SK-N-SH (cell line): ENCODE results near the gene SLC35D2. TPM values are rescaled to one million over a fixed set of nuclear protein-coding genes. Genes with fewer than 3 reads are reported as not detected.

ENCODE experiments used
- CTCF ChIA-PET: fragments of 300-600, 350-600 bp; formaldehyde crosslinking; extraction: SDS; loops from one replicate; lab custom pipeline; 2021; lab: Yijun Ruan, JAX
- POLR2A ChIA-PET: fragments of 350-600 bp; sonication (Branson Sonifier 250); formaldehyde crosslinking; extraction: SDS; loops from one replicate; lab custom pipeline; 2020; ENCODE audit warnings: antibody characterized with exemption, inconsistent platforms; lab: Yijun Ruan, JAX
- DNase-seq: peaks from one replicate; pipeline ENCODE4 v3.0.0; 2012
- H2AFZ ChIP-seq: fragments of 200-600 bp; sonication (generic); 2 replicates; pipeline ENCODE4 v1.8.1; 2016; ENCODE audit warnings: antibody characterized with exemption, mild to moderate bottlenecking, low read depth
- H3F3A ChIP-seq: fragments of 200-600 bp; sonication (generic); replicated peaks from 2 replicates; pipeline ENCODE3; 2016; ENCODE audit warnings: antibody characterized with exemption, mild to moderate bottlenecking; ENCODE audit not compliant: insufficient read depth
- H3K27ac ChIP-seq, 2 experiments: fragments of 200-500 bp in 1 of 2; fragments of 200-600 bp in 1 of 2; sonication (Bioruptor generic) in 1 of 2; sonication (generic), shearing (Covaris generic) in 1 of 2; 2 replicates each; pipeline versions ENCODE4 v1.5.1 to v1.6.1; 2014 to 2016; ENCODE audit warnings: low read depth in 2 of 2, inconsistent platforms in 1 of 2, low read length in 1 of 2, mild to moderate bottlenecking in 1 of 2, mixed read lengths in 1 of 2
- H3K27me3 ChIP-seq: fragments of 200-600 bp; sonication (generic), shearing (Covaris generic); 2 replicates; pipeline ENCODE4 v1.6.1; 2016; ENCODE audit warnings: mixed run types; ENCODE audit not compliant: insufficient read depth
- H3K36me3 ChIP-seq, 2 experiments: fragments of 200-500 bp in 1 of 2; fragments of 200-600 bp in 1 of 2; sonication (Bioruptor generic) in 1 of 2; sonication (generic) in 1 of 2; replicated peaks in 1 of 2; 2 replicates each; pipeline versions ENCODE3 to v1.5.1; 2014 to 2016; ENCODE audit warnings: low read length in 1 of 2, mild to moderate bottlenecking in 1 of 2; ENCODE audit not compliant: insufficient read depth in 2 of 2, control insufficient read depth in 1 of 2
- H3K4me1 ChIP-seq, 2 experiments: fragments of 200-500 bp in 1 of 2; fragments of 200-600 bp in 1 of 2; sonication (Bioruptor generic) in 1 of 2; sonication (generic), shearing (Covaris generic) in 1 of 2; 2 replicates each; pipeline versions ENCODE4 v1.5.1 to v1.6.1; 2014 to 2016; ENCODE audit warnings: low read depth in 1 of 2, low read length in 1 of 2, mixed run types in 1 of 2; ENCODE audit not compliant: insufficient read depth in 2 of 2, control insufficient read depth in 1 of 2
- H3K4me2 ChIP-seq: fragments of 200-600 bp; sonication (generic), shearing (Covaris generic); 2 replicates; pipeline ENCODE4 v1.6.1; 2017; ENCODE audit warnings: mixed run types
- H3K4me3 ChIP-seq, 2 experiments: fragments of 200-500 bp in 1 of 2; fragments of 200-600 bp in 1 of 2; sonication (Bioruptor generic) in 1 of 2; sonication (generic), shearing (Covaris generic) in 1 of 2; 2 replicates each; pipeline versions ENCODE4 v1.5.1 to v1.8.1; 2014 to 2016; ENCODE audit warnings: low read depth in 2 of 2, inconsistent platforms in 1 of 2, low read length in 1 of 2, mild to moderate bottlenecking in 1 of 2, mixed read lengths in 1 of 2, moderate library complexity in 1 of 2
- H3K79me2 ChIP-seq: fragments of 200-600 bp; sonication (generic); 2 replicates; pipeline ENCODE4 v1.8.1; 2017; ENCODE audit warnings: mild to moderate bottlenecking; ENCODE audit not compliant: insufficient read depth
- H3K9ac ChIP-seq: fragments of 200-600 bp; sonication (generic); 2 replicates; pipeline ENCODE4 v1.6.1; 2017; ENCODE audit warnings: mixed run types
- H3K9me2 ChIP-seq: fragments of 200-600 bp; sonication (generic); 2 replicates; pipeline ENCODE4 v1.6.1; 2017; ENCODE audit warnings: mixed run types
- H3K9me3 ChIP-seq: fragments of 200-600 bp; sonication (generic); 2 replicates; pipeline ENCODE4 v1.6.1; 2017; ENCODE audit warnings: mixed run types, mild to moderate bottlenecking, moderate library complexity
- H4K20me1 ChIP-seq: fragments of 200-600 bp; sonication (generic); 2 replicates; pipeline ENCODE4 v1.6.1; 2017; ENCODE audit warnings: mild to moderate bottlenecking, mixed run types; ENCODE audit not compliant: insufficient read depth
- CHD2 ChIP-seq: fragments of 150-350 bp; IDR thresholded peaks from 2 replicates; pipeline ENCODE4 v1.6.1; 2018; ENCODE audit warnings: low read length; ENCODE audit not compliant: partially characterized antibody
- EZH2phosphoT487 ChIP-seq: fragments of 200-600 bp; sonication (generic); IDR thresholded peaks from 2 replicates; pipeline ENCODE4 v1.6.1; 2017; ENCODE audit warnings: low read depth, mixed run types, mild to moderate bottlenecking, antibody characterized with exemption, moderate library complexity, borderline replicate concordance
- GABPA ChIP-seq: IDR thresholded peaks from 2 replicates; pipeline ENCODE4 v1.4.0; 2012; ENCODE audit warnings: low read depth, mild to moderate bottlenecking
- GATA2 ChIP-seq: sonication (generic); formaldehyde crosslinking; IDR thresholded peaks from 2 replicates; pipeline ENCODE4 v1.5.0; 2020; ENCODE audit warnings: mild to moderate bottlenecking, missing genetic modification reagents
- NFIC ChIP-seq: IDR thresholded peaks from 2 replicates; pipeline ENCODE4 v1.4.0; 2012; ENCODE audit warnings: borderline replicate concordance
- NRF1 ChIP-seq: IDR thresholded peaks from 2 replicates; pipeline ENCODE4 v1.6.1; 2012; ENCODE audit warnings: low read depth, mild to moderate bottlenecking, low read length
- PBX3 ChIP-seq: IDR thresholded peaks from 2 replicates; pipeline ENCODE4; 2012
- RCOR1 ChIP-seq: fragments of 150-350 bp; IDR thresholded peaks from 2 replicates; pipeline ENCODE4 v1.6.1; 2017; ENCODE audit warnings: antibody characterized with exemption, low read length
- SIN3A ChIP-seq: IDR thresholded peaks from 2 replicates; pipeline ENCODE4 v1.6.1; 2012; ENCODE audit warnings: low read depth, mild to moderate bottlenecking, low read length, moderate library complexity, borderline replicate concordance
- TEAD4 ChIP-seq: IDR thresholded peaks from 2 replicates; pipeline ENCODE4 v1.4.0; 2012; ENCODE audit warnings: mild to moderate bottlenecking, borderline replicate concordance; ENCODE audit not compliant: insufficient read depth
- WGBS: methylation state at CpG from one replicate; pipeline ENCODE4 v1.1.6; 2017; ENCODE audit warnings: low lambda C conversion rate; 5-methylcytosine and 5-hydroxymethylcytosine counted together
- polyA plus RNA-seq, 3 experiments: library from polyadenylated mRNA; depleted of rRNA; stranded (reverse); fragments of >200 nt; gene quantifications; 2 replicates each; pipeline ENCODE4 v1.2.3, GENCODE V29; 2012
- TF ChIP-seq, protein P1 (sequence below): fragments of 200-600 bp; sonication (generic); IDR thresholded peaks from 2 replicates; pipeline ENCODE4 v1.6.1; 2017; ENCODE audit warnings: antibody characterized with exemption, mild to moderate bottlenecking, moderate library complexity
- TF ChIP-seq, protein P2 (sequence below): fragments of 150-350 bp; IDR thresholded peaks from 2 replicates; pipeline ENCODE4 v1.6.1; 2016; ENCODE audit warnings: mild to moderate bottlenecking, low read depth, low read length
- TF ChIP-seq, protein P3 (sequence below): fragments of 150-350 bp; IDR thresholded peaks from 2 replicates; pipeline ENCODE4 v1.6.1; 2017; ENCODE audit warnings: antibody characterized with exemption, low read length, low read depth, borderline replicate concordance

Gene SLC35D2
- polyA plus RNA-seq, 1 of the 3 experiments (the other 2 are of a cell fraction), result 26.1 TPM

GRCh38 chr9:96379461-96379860 is 4.0 kb downstream of the SLC35D2 start:
- H3F3A ChIP-seq, result peaks cover 25% of the 10 kb centered on the region
- ChIA-PET CTCF (interaction anchor here (1.8 kb wide), 1 partner anchor 52 kb away, joined by 4 read pairs; no protein-coding TSS in a partner anchor), POLR2A (interaction anchor here (0.9 kb wide), 1 partner anchor 35 kb away, joined by 3 read pairs; no protein-coding TSS in a partner anchor)
- 90% methylated on average over 2 of the region's 2 CpGs for WGBS
- H3K27ac ChIP-seq, result peak overlapping the region in 1 of 2 experiments; percentile 93; a peak in 1 of 4 replicates
- H3K9me3 ChIP-seq, result no peaks in the 10 kb centered on the region
- no peak overlapping the region for H3K4me3 ChIP-seq
- no peaks in the 10 kb centered on the region for H3K27me3 ChIP-seq
- H3K9me2 ChIP-seq, result no peaks in the 10 kb centered on the region
- H3K4me1 ChIP-seq, result peaks cover 21 to 23% of the 10 kb centered on the region in 2 experiments
- no peak overlapping the region for H3K4me2 ChIP-seq
- DNase-seq, result no peak
- H3K79me2 ChIP-seq, result peaks cover 86% of the 10 kb centered on the region
- peaks cover 10% of the 10 kb centered on the region for H4K20me1 ChIP-seq
- peaks cover 0 to 11% of the 10 kb centered on the region in 2 experiments for H3K36me3 ChIP-seq
- no peak overlapping the region for H2AFZ ChIP-seq
- TF ChIP-seq NRF1, result no peak
- TF ChIP-seq EZH2phosphoT487, result no peak
- TF ChIP-seq SIN3A, result no peak
- TF ChIP-seq RCOR1, result no peak
- TF ChIP-seq, protein P1, sequence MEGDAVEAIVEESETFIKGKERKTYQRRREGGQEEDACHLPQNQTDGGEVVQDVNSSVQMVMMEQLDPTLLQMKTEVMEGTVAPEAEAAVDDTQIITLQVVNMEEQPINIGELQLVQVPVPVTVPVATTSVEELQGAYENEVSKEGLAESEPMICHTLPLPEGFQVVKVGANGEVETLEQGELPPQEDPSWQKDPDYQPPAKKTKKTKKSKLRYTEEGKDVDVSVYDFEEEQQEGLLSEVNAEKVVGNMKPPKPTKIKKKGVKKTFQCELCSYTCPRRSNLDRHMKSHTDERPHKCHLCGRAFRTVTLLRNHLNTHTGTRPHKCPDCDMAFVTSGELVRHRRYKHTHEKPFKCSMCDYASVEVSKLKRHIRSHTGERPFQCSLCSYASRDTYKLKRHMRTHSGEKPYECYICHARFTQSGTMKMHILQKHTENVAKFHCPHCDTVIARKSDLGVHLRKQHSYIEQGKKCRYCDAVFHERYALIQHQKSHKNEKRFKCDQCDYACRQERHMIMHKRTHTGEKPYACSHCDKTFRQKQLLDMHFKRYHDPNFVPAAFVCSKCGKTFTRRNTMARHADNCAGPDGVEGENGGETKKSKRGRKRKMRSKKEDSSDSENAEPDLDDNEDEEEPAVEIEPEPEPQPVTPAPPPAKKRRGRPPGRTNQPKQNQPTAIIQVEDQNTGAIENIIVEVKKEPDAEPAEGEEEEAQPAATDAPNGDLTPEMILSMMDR, result no peak
- TF ChIP-seq, protein P2, sequence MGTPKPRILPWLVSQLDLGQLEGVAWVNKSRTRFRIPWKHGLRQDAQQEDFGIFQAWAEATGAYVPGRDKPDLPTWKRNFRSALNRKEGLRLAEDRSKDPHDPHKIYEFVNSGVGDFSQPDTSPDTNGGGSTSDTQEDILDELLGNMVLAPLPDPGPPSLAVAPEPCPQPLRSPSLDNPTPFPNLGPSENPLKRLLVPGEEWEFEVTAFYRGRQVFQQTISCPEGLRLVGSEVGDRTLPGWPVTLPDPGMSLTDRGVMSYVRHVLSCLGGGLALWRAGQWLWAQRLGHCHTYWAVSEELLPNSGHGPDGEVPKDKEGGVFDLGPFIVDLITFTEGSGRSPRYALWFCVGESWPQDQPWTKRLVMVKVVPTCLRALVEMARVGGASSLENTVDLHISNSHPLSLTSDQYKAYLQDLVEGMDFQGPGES, result no peak
- no peak for TF ChIP-seq PBX3
- TF ChIP-seq NFIC, result no peak
- TF ChIP-seq, protein P3, sequence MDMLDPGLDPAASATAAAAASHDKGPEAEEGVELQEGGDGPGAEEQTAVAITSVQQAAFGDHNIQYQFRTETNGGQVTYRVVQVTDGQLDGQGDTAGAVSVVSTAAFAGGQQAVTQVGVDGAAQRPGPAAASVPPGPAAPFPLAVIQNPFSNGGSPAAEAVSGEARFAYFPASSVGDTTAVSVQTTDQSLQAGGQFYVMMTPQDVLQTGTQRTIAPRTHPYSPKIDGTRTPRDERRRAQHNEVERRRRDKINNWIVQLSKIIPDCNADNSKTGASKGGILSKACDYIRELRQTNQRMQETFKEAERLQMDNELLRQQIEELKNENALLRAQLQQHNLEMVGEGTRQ, result no peak
- H3K9ac ChIP-seq, result no peak overlapping the region

- Histone ChIP-seq H3K4me2 (peak overlapping the region; percentile 73), H3K36me3 (peaks cover 0 to 11% of the 10 kb centered on the region in 2 experiments), H3K9me3 (no peaks in the 10 kb centered on the region), H3K9ac (no peak overlapping the region), H3K4me3 (no peak overlapping the region), H3F3A (peaks cover 25% of the 10 kb centered on the region), H3K9me2 (no peaks in the 10 kb centered on the region), H4K20me1 (peaks cover 10% of the 10 kb centered on the region), H2AFZ (no peak overlapping the region), H3K4me1 (peaks cover 17 to 21% of the 10 kb centered on the region in 2 experiments), H3K27me3 (no peaks in the 10 kb centered on the region), H3K79me2 (peaks cover 86% of the 10 kb centered on the region), H3K27ac (peak overlapping the region in 1 of 2 experiments; percentile 93; a peak in 2 of 4 replicates)
- WGBS, result 78% methylated on average over 3 of the region's 3 CpGs
- no peak for DNase-seq
- no peak for TF ChIP-seq GABPA
- no peak for TF ChIP-seq TEAD4
- no peak for TF ChIP-seq GATA2 (CRISPR knock-in tag)
- TF ChIP-seq CHD2, result no peak
- POLR2A ChIA-PET, result no interaction called here
- CTCF ChIA-PET, result interaction anchor here (0.9 to 1.8 kb wide), 3 partner anchors 11 to 51 kb away, joined by 3 to 4 read pairs (median 3); no protein-coding TSS in a partner anchor
These were observed 5.3 kb downstream of the SLC35D2 start for GRCh38 chr9:96378187-96378586.
